Ramos (cell line): ENCODE data around the gene CHRNA7.

Source experiments
- in situ Hi-C: fragments of 300-500 bp; cut with MboI; formaldehyde crosslinking; loops from one replicate; pipeline ENCODE4 v1.14.3; 2022; ENCODE audit warnings: low sequenced_read_pairs; ENCODE audit not compliant: unreplicated experiment

The CHRNA7 gene

DNA sequence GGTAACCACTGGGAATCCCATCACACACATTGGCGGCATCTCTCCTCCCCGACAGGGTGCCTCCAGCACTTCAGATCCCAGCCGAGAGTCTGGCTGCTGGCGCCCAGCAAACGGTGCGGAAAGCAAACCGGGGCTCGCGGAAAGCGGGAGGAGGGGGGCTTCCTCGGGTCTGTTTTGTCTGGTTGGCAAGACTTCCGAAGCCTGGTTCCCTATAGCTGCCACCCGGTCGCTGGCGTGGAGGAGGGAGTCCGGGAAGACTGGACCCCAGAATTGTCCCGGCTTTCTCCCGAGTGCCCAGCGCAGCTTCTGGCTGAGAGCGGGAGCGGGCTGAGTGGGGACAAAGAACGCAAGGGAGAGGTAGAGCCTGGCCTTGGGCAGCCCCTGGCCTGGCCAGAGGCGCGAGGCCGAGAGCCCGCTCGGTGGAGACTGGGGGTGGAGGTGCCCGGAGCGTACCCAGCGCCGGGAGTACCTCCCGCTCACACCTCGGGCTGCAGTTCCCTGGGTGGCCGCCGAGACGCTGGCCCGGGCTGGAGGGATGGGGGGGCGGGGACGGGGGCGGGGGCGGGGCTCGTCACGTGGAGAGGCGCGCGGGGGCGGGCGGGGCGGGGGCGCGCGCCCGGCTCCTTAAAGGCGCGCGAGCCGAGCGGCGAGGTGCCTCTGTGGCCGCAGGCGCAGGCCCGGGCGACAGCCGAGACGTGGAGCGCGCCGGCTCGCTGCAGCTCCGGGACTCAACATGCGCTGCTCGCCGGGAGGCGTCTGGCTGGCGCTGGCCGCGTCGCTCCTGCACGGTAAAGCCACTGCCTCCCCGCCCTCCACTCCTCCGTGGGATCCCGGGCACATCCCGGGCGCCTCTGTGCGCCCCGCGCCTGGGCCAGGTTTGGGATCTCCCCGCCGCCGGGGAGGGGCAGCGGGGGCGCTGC, at the start of gene CHRNA7:
CHRNA7 (plus strand) TSS at position 654 of the 920 bp plus-strand sequence; CDS start at position 734, 80 bp downstream.
- in situ Hi-C loops = no loop called here

DNA sequence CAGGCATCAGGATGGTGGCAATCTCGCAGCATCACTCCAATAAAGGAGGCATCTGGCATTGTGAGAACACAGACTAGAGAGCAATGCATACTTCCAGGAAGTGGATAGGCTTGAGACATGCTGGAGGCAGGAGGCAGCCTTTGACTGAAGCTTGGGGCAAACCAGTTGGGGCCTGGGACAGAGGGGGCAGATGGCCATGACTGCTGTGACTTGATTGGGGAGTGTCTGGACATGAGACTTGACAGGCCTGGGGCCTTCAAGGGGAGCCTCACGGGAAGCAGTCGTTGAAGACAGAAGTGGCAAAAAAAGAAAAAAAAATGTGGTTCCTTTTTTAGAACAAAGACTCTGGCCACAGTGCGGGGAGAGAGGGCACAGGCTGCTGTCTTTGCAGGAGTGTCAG, 44.7 kb upstream of the CHRNA7 start:
- in situ Hi-C loops = no loop called here

DNA sequence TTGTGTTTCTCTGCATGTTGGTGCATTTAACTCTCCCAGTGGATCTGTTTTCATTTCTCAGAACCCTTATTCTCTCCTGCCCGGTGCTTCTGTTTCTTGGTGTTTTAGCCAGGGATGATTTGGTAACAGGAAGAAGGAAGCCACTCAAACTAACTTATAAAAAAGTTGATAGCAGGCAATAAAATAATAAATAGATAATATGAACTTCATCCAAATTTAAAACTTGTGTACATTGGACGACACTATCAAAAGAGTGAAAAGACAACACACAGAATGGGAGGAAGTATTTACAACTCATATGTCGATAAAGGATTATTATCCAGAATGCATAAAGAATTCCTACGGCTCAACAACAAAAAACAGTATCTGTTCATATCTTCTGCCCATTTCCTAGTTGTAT, 37.3 kb upstream of the CHRNA7 start:
- in situ Hi-C loops = no loop called here

DNA sequence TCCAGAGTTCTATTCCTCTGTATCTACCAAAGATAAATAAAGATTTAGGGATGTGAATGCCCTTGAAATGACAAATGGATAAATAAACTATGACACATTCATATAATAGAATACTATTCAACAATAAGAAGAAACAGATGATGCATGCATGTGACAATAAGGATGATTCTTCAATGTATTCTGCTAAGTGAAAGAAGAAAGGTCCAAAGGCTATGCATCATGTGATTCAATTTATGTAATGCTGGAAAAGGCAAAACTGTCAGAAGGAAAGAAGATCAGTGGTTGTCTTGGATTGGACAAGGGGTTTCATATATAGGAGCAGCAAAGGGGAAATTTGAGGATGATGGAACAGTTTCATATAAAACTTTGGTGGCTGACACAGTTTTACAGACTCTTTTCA, 32.6 kb upstream of the CHRNA7 start:
- in situ Hi-C loops = no loop called here

DNA sequence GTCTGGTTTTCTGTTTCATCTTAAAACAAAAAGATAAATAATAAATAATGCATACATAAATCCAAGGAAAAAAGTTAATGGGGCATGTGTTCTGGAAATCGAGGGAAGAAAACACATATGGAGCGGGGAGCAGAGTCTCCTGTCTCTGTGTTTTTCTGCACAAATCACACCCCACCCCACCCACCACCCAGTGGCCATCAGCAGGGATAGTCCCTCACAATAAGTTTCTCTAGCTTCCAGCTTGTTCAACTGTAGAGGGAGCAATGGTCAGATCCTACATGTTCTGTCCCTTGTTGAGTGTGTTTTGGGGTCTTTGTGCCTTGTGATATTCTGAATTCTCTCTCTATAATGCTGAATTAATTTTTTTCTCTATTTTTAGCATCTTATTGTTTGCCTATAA, 26.8 kb upstream of the CHRNA7 start:
- in situ Hi-C loops = no loop called here

DNA sequence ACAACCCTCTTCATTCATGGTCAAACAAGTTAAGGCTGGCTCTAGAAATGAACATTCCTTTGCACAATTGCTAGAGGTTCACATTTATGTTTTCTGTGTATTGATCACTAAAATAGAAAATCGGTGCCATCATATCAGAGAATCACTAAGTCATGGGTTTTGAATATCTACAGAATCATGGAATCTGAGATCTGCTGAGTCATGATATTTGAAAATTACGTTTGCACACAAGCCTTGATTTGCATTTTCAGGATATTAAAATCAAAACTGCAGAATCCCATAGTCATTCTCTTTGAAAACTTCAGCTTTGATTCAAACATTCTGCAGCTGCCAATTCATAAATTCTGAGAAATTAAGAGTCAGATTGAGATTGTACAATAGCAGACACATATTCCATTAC, 26.1 kb upstream of the CHRNA7 start:
- in situ Hi-C loops = no loop called here

- in situ Hi-C loops = loop anchor here (5.0 kb wide), 1 partner anchor 35 kb away; no protein-coding TSS in a partner anchor
Measured at GRCh38 chr15:32007355-32007960, 22.9 kb upstream of the CHRNA7 start.

GRCh38 chr15:32014953-32015352, 15.4 kb upstream of the CHRNA7 start:
- in situ Hi-C loops = no loop called here

DNA sequence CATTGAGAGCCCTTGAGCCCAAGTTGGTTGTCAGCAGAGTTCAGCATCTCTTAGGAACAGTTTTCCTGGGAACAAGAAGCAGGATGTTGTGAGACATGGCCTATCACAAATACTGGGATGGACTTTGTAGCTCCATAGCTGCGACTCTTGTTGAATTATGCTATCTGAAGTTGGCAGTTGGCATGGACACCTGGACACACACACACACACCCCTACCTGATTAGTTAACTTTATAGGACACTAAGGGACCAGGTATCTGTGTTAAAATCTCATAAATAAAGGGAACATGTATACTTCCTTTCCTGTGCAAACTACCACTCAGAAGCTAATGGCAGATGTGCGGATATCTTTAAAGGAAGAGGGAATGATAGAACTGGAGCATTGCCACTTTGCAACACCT, 10.2 kb upstream of the CHRNA7 start:
- in situ Hi-C loops = no loop called here

- in situ Hi-C loops = no loop called here
Measured at GRCh38 chr15:32028921-32029320, 1.4 kb upstream of the CHRNA7 start.

DNA sequence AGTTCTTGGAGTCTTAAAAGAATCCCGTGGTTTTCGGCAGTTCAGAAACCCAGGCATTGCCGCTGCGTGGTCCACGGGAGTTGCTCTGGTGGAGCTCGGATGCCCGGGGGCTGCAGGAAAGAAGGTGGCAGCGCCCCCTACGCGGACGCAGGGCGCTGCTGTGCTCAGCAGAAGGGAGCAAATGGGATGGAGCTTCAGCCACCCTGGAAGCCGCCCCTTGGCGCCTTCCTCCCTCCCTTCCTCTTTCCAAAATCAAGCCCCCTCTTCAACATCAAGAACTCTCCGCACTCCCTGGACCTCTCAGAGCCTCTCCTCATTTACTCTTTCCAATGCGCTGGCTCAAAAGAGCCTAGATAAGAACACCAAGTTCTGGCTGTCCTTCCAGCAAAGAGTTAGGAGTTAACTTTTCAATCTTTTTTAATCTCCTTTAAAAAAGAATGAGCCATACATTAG, 880 bp upstream of the CHRNA7 start:
- in situ Hi-C loops = no loop called here

DNA sequence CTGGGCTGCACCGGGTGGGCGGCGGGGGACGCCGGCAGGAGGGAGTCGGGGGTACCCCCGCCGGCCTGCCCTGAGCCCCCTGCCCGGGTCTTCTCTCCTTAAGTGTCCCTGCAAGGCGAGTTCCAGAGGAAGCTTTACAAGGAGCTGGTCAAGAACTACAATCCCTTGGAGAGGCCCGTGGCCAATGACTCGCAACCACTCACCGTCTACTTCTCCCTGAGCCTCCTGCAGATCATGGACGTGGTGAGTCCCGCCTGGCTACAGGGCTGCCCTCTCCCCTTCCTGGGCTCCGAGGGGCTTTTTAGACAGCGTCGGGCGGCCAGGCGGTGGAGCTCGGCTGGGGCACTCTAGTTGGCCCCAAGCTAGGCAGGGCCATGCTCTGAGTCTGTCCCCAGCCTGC, 480 bp downstream of the CHRNA7 start:
- in situ Hi-C loops = no loop called here

DNA sequence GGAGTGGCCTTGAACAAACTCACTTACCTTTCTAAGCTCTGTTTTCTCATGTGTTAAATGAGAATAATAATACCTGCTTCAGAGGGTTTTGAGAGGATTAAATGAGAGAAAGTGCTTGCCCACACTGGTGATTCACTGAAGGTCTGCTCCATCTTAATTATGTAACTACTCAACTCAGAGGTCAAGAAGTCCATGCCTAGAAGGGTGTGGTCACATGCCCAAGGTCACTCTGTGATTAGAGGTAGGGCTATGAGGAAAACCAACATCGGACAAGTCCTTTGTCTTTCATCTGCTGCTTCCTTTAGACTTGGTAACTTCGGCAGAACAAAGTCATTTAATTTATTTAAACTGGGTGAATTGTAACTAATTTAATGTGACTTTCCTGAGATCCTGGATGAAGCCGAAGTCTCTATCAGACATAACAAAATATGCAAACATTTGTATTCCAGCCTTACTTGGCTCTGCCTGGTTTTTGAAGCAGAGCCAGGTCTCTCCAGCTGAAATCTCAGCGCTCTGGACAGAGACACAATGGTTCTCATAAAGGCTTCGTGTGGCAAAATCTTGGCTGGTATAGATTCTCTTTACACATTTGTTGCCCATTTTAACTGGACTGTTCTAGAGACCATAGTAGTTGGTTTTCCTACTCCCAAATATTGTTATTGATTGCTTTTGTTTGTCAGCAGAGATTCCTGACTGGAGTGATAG, 3.0 kb downstream of the CHRNA7 start:
- in situ Hi-C loops = no loop called here

DNA sequence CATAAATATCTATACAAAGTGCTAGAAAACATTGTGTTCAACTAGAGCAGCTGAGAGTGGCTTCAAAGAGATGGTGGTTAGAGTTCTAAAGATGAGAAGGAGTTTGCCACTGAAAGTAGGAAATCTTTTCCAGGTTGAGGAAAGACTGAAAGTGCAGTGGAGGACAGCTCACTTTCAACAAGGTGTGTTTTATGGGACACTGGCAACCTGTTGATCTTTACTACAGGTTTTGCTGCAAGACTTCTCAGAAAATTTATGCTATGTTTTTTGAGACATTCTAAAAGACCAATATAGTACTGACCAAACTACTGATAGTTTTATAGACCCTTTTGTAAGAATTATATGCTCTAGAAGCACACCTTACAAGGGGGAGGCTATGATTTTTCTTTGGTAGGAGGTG, 3.8 kb downstream of the CHRNA7 start:
- in situ Hi-C loops = no loop called here

- in situ Hi-C loops = no loop called here
Measured at GRCh38 chr15:32035285-32035684, 5.0 kb downstream of the CHRNA7 start.

DNA sequence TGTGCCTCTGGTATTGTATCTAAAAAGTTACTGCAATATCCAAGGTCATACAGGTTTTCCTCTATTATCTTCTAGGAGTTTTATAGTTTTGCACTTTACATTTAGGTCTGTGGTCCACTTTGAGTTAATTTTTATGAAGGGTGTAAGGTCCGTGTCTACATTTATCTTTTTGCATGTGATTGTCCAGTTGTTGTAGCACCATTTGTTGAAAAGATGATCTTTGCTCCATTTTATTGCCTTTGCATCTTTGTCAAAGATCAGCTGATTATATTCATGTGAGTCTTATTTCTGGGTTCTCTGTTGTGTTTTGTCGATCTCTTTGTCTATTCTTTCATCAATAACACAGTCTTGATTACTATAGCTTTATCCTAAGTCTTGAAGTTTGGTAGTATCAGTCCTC, 6.7 kb downstream of the CHRNA7 start:
- in situ Hi-C loops = no loop called here

GRCh38 chr15:32041294-32041693, 11.0 kb downstream of the CHRNA7 start:
- in situ Hi-C loops = loop anchor here (5.0 kb wide), 1 partner anchor 34 kb away; no protein-coding TSS in a partner anchor

- in situ Hi-C loops = loop anchor here (5.0 kb wide), 1 partner anchor 35 kb away; no protein-coding TSS in a partner anchor
Measured at GRCh38 chr15:32042269-32042972, 12.1 kb downstream of the CHRNA7 start.

GRCh38 chr15:32053719-32054118, 23.4 kb downstream of the CHRNA7 start:
- in situ Hi-C loops = no loop called here

GRCh38 chr15:32057876-32058425, 27.6 kb downstream of the CHRNA7 start:
- in situ Hi-C loops = no loop called here
